PC-3 (cell line): ENCODE measurements around the gene SNX5. TPM values are rescaled to one million over a fixed set of nuclear protein-coding genes. Genes with fewer than 3 reads are reported as not detected.

ENCODE experiments used
- ATAC-seq: fragments of 200-7000 bp; cut with Tn5 transposase; 2 replicates; pipeline ENCODE4 v1.9.1; 2020; ENCODE audit warnings: mild to moderate bottlenecking, moderate library complexity
- BruUV-seq: library from RNA; stranded (reverse); fragments of 400-500 nt; replicated peaks from 2 replicates; lab custom pipeline; 2021; lab: Mats Ljungman, UMichigan
- CTCF ChIA-PET: fragments of 300-600 bp; sonication (Branson Sonifier 250); formaldehyde crosslinking; loops from one replicate; lab custom pipeline; 2022; ENCODE audit warnings: antibody characterized with exemption; lab: Charles Lee
- POLR2A ChIA-PET: fragments of 300-600 bp; sonication (Branson Sonifier 250); formaldehyde crosslinking; loops from one replicate; lab custom pipeline; 2022; ENCODE audit warnings: antibody characterized with exemption; ENCODE audit not compliant: unreplicated experiment; lab: Charles Lee
- DNase-seq: peaks from one replicate; pipeline ENCODE4 v3.0.0-alpha.2; 2015
- H2AFZ ChIP-seq: fragments of 300-600 bp; sonication (generic); 2 replicates; pipeline ENCODE4 v1.6.0; 2016; ENCODE audit warnings: antibody characterized with exemption, low read length
- H3F3A ChIP-seq: fragments of 300-600 bp; sonication (generic); one replicate; pipeline ENCODE4 v1.6.0; 2017; ENCODE audit warnings: antibody characterized with exemption, low read length, control low read depth, mild to moderate bottlenecking; ENCODE audit not compliant: unreplicated experiment
- H3K27ac ChIP-seq: fragments of 300-600 bp; sonication (generic); 2 replicates; pipeline ENCODE4 v1.5.1; 2016; ENCODE audit warnings: mild to moderate bottlenecking, low read length
- H3K27me3 ChIP-seq: fragments of 300-600 bp; sonication (generic); 2 replicates; pipeline ENCODE4 v1.6.1; 2016; ENCODE audit warnings: low read length, mixed read lengths
- H3K36me3 ChIP-seq: fragments of 300-600 bp; sonication (generic); 2 replicates; pipeline ENCODE4 v1.6.1; 2016; ENCODE audit warnings: low read depth, mixed run types, low read length, mixed read lengths
- H3K4me1 ChIP-seq: fragments of 300-600 bp; sonication (generic); 2 replicates; pipeline ENCODE4 v1.5.1; 2016; ENCODE audit warnings: low read length; ENCODE audit not compliant: insufficient read depth
- H3K4me2 ChIP-seq: fragments of 300-600 bp; sonication (generic); 2 replicates; pipeline ENCODE4 v1.6.0; 2016; ENCODE audit warnings: low read length
- H3K4me3 ChIP-seq: fragments of 300-600 bp; sonication (generic); 2 replicates; pipeline ENCODE4 v1.5.1; 2016; ENCODE audit warnings: mild to moderate bottlenecking, low read length, mixed read lengths
- H3K79me2 ChIP-seq: fragments of 300-600 bp; sonication (generic); 2 replicates; pipeline ENCODE4 v1.6.1; 2017; ENCODE audit warnings: low read length, mixed read lengths
- H3K9ac ChIP-seq: fragments of 300-600 bp; sonication (generic); 2 replicates; pipeline ENCODE4 v1.6.0; 2016; ENCODE audit warnings: mild to moderate bottlenecking, low read length
- H3K9me2 ChIP-seq: fragments of 300-600 bp; sonication (generic); replicated peaks from 2 replicates; pipeline ENCODE4 v1.6.1; 2016; ENCODE audit warnings: mixed run types, low read length, mixed read lengths
- H3K9me3 ChIP-seq: fragments of 300-600 bp; sonication (generic); 2 replicates; pipeline ENCODE4 v1.6.1; 2016; ENCODE audit warnings: low read length, mixed read lengths
- H4K20me1 ChIP-seq: fragments of 300-600 bp; sonication (generic); 2 replicates; pipeline ENCODE4 v1.6.1; 2016; ENCODE audit warnings: low read length, mixed read lengths
- CTCF ChIP-seq: fragments of 300-600 bp; sonication (generic); conservative IDR thresholded peaks from 2 replicates; pipeline ENCODE4 v1.5.1; 2017; ENCODE audit warnings: antibody characterized with exemption, low read depth, mild to moderate bottlenecking, low read length
- EZH2 ChIP-seq: fragments of 300-600 bp; sonication (generic); IDR thresholded peaks from one replicate; pipeline ENCODE4 v1.6.1; 2017; ENCODE audit warnings: antibody characterized with exemption, mild to moderate bottlenecking, low read length; ENCODE audit not compliant: unreplicated experiment
- EZH2phosphoT487 ChIP-seq: fragments of 300-600 bp; sonication (generic); IDR thresholded peaks from 2 replicates; pipeline ENCODE4 v1.6.1; 2018; ENCODE audit warnings: mild to moderate bottlenecking, antibody characterized with exemption, low read length, borderline replicate concordance
- intact Hi-C: fragments of 100-400 bp; cut with micrococcal nuclease; formaldehyde crosslinking; loops from 2 replicates; pipeline ENCODE4 v1.9.0; 2023
- total RNA-seq: library from RNA; depleted of rRNA; stranded (reverse); fragments of >200 nt; gene quantifications from 2 replicates; pipeline ENCODE4 v1.2.3, GENCODE V29; 2014

Gene SNX5
- total RNA-seq, 1 experiment from 2014 or later, result 159 TPM

GRCh38 chr20:18001131-18001921 lies 32.7 kb upstream of the SNX5 start:
- no peaks in the 10 kb centered on the region for H3K36me3 ChIP-seq
- no peaks in the 10 kb centered on the region for H3K9me3 ChIP-seq
- intact Hi-C loops, result no loop called here
- H3K27ac ChIP-seq, result no peak overlapping the region; the same call in 1 of the 2 replicates
- H4K20me1 ChIP-seq, result no peaks in the 10 kb centered on the region
- TF ChIP-seq CTCF (no peak), EZH2phosphoT487 (no peak), EZH2 (no peak)
- no peak overlapping the region for H3K4me3 ChIP-seq
- no peak overlapping the region for H3K9ac ChIP-seq
- no peak overlapping the region for H3K4me2 ChIP-seq
- no peaks in the 10 kb centered on the region for H3K9me2 ChIP-seq
- no peaks in the 10 kb centered on the region for H3F3A ChIP-seq
- POLR2A ChIA-PET, result interaction anchor here (0.6 kb wide), 1 partner anchor 16 kb away, joined by 3 read pairs; no protein-coding TSS in a partner anchor
- DNase-seq, result peak; percentile 69
- H3K79me2 ChIP-seq, result no peaks in the 10 kb centered on the region
- H3K27me3 ChIP-seq, result no peaks in the 10 kb centered on the region
- peak; percentile 86 for ATAC-seq
- CTCF ChIA-PET, result no interaction called here
- no TSS peak for BruUV-seq
- H2AFZ ChIP-seq, result peak overlapping the region; percentile 8; the same call in 1 of the 2 replicates
- peaks cover 12% of the 10 kb centered on the region for H3K4me1 ChIP-seq

DNA sequence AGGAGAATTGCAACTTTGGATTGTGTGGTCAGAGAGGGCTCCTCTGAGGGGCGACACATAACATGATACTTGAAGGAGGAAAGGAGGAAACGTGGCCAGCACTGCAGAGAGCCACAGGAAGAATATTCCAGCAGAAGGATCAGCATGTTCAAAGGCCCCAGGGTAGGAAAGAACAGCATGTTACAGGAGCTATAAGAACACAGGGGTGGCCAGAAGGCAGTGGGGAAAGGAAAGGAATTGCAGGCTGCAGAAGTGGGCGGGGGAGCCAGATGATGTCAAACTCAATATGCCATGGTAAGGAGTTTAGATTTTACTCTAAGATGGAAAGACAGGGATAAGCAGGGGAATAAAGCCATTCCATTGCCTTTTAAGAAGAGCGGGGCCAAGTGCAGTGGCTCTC lies 31.0 kb upstream of the SNX5 start:
- Histone ChIP-seq H3K4me1 (peaks cover 17% of the 10 kb centered on the region), H3K36me3 (no peaks in the 10 kb centered on the region), H3K9me3 (no peaks in the 10 kb centered on the region), H3K79me2 (no peaks in the 10 kb centered on the region), H4K20me1 (no peaks in the 10 kb centered on the region), H3K9me2 (no peaks in the 10 kb centered on the region), H3K4me3 (no peak overlapping the region), H3K9ac (no peak overlapping the region), H3F3A (no peaks in the 10 kb centered on the region), H3K27ac (no peak overlapping the region), H2AFZ (no peak overlapping the region), H3K4me2 (no peak overlapping the region), H3K27me3 (no peaks in the 10 kb centered on the region)
- POLR2A ChIA-PET, result no interaction called here
- DNase-seq, result no peak
- intact Hi-C loops, result loop anchor here (5.0 to 10.0 kb wide), 3 partner anchors 102 to 465 kb away; partner anchors contain the start of gene BFSP1
- TF ChIP-seq EZH2phosphoT487 (no peak), EZH2 (no peak), CTCF (no peak)
- no peak for ATAC-seq
- CTCF ChIA-PET, result no interaction called here
- no TSS peak for BruUV-seq

DNA sequence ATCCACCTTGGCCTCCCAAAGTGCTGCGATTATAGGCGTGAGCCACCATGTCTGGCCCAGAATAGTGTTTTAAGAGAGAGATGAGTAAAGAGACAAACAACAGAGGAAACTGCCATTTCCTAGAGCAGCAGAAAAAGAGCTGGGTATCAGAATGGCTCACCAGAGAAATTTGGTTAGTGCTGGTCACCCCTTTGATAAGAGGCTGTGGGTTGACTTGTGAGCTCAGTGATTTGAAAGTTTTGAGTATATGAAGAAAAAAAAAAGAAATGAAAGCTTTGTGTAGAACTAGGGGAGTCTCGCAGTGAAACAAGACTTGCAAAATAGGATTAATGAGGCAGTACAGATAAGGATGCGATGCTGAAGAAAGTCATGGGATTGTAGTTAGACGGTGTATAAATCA lies 29.9 kb upstream of the SNX5 start:
- Histone ChIP-seq H3F3A (no peaks in the 10 kb centered on the region), H3K79me2 (no peaks in the 10 kb centered on the region), H3K27me3 (no peaks in the 10 kb centered on the region), H3K9me3 (no peaks in the 10 kb centered on the region), H3K9ac (no peak overlapping the region), H3K36me3 (no peaks in the 10 kb centered on the region), H3K4me2 (no peak overlapping the region), H4K20me1 (no peaks in the 10 kb centered on the region), H2AFZ (no peak overlapping the region), H3K9me2 (no peaks in the 10 kb centered on the region), H3K4me1 (peaks cover 20% of the 10 kb centered on the region), H3K4me3 (no peak overlapping the region), H3K27ac (no peak overlapping the region)
- ATAC-seq, result no peak
- ChIA-PET POLR2A (interaction anchor here (0.6 kb wide), 1 partner anchor 323 kb away, joined by 3 read pairs; no protein-coding TSS in a partner anchor), CTCF (interaction anchor here (0.7 kb wide), 1 partner anchor 40 kb away, joined by 3 read pairs; no protein-coding TSS in a partner anchor)
- TF ChIP-seq CTCF (no peak), EZH2 (no peak), EZH2phosphoT487 (no peak)
- no peak for DNase-seq
- intact Hi-C loops, result loop anchor here (5.0 to 10.0 kb wide), 3 partner anchors 101 to 464 kb away; partner anchors contain the start of gene BFSP1
- BruUV-seq, result no TSS peak
